GM12872 (cell line): ENCODE data around the gene SLC22A17.

Experiments
- CTCF ChIP-seq: IDR thresholded peaks from 3 replicates; pipeline ENCODE4 v1.5.1; 2011; ENCODE audit warnings: low read depth, mild to moderate bottlenecking, low read length, moderate library complexity; ENCODE audit not compliant: insufficient read depth

Gene SLC22A17

GRCh38 chr14:23384364-23385080 lies 31.8 kb upstream of the SLC22A17 start:
- TF ChIP-seq CTCF: no peak

GRCh38 chr14:23382731-23383440 lies 30.2 kb upstream of the SLC22A17 start:
- no peak for TF ChIP-seq CTCF

- no peak for TF ChIP-seq CTCF
These were observed 29.6 kb upstream of the SLC22A17 start for GRCh38 chr14:23382276-23382675.

GRCh38 chr14:23381871-23382270 lies 29.2 kb upstream of the SLC22A17 start:
- no peak for TF ChIP-seq CTCF

- TF ChIP-seq CTCF: no peak
These were observed 28.3 kb upstream of the SLC22A17 start for GRCh38 chr14:23380976-23381375.

GRCh38 chr14:23380197-23380914 lies 27.7 kb upstream of the SLC22A17 start:
- TF ChIP-seq CTCF: no peak

GRCh38 chr14:23379366-23380196 lies 26.9 kb upstream of the SLC22A17 start:
- peak; percentile 95 for TF ChIP-seq CTCF
